NCI-H82 treated with DMSO at 0.1 percent for 48 hours (cell line): ENCODE measurements around the gene MYH7.
A peak's percentile ranks its signal among the peaks of the same experiment; 100 is the strongest.
"Not testable (repeated sequence)": the region's sequence is repeated elsewhere in the genome, so short reads cannot be mapped to it uniquely, and the experiment has no call there.

Source experiments
- DNase-seq: peaks from one replicate; lab custom pipeline; 2025; ENCODE audit not compliant: unreplicated experiment; lab: John Stamatoyannopoulos, UW

MYH7 gene

DNA sequence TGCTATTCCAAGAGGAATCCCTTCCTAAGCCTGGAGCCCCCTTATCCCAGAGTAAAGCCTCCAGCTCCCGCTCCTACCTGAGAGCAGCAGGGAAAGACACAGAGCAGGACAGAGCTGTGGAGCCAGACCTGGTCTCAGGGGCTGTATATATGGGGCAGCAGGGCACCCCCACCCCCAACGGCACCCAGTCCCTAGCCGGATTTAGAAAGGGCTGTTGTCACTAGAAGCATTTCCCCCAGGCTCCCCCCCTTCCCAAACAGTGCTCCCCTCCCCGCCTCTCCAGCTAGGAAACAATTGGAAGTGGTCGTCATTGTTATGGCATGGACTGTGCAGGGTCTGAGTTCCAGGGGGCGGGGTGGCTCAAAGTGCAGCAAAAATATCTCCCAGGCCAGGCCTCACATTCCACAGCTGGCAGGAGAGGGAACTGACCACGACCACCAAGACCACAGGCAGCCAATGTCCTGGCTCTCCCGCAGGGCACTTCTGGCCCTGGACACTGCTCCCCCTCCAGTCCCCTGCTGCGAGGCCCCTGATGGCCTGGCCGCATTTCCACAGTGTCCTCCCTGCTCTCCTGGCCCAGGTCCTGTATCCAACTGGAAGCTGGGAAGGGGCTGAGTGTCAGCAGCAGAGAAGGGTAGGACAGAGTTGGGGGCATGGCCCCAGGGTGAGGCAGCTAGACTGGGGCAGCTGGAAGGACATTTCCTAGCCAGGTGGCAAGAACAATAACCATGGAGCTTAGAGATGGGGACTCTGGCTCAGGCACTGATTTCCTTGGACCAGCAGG is at the start of gene MYH7:
MYH7 (minus strand) TSS at position 118 of the 784 bp plus-strand sequence. CDS start 1,928 bp downstream, outside the sequence.
- no peak for DNase-seq

DNA sequence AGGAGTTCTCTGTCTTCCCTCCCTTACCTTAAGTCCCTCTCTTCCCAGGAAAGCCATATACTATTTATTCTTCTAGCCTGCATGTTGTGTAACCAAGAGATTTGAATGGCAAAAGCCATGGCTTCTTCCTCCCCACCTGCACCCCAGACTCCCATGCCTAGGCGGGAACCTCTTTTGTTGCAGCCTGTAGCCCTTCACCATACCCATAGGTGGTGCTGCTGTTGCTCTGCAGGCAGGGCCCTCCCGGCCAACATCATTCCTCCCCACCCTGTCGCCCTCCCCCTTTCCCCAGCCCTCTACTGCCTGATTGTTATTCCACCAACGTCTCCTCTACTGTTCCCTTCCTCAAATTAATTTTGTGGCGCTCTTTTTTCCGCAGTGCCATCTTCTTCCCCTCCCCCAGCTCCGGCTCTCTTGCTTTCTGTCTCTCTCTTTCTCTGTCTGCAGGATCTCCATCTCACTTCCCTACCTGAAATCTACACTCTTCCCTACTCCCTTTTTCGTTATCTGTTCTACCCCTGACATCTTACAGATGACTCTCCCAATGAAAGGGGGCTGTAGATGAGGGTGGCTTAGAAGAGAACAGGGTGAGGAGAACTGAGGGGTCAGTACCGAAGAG is 47.9 kb upstream of the MYH7 start:
- DNase-seq = peak; percentile 21

- no peak for DNase-seq
Measured at GRCh38 chr14:23482823-23483148, 47.3 kb upstream of the MYH7 start.

GRCh38 chr14:23481979-23482822 is 46.7 kb upstream of the MYH7 start:
- DNase-seq = no peak

GRCh38 chr14:23481362-23481970 is 46.0 kb upstream of the MYH7 start:
- DNase-seq = no peak

- peak; percentile 8 for DNase-seq
Measured at GRCh38 chr14:23478109-23478759, 42.8 kb upstream of the MYH7 start.

DNA sequence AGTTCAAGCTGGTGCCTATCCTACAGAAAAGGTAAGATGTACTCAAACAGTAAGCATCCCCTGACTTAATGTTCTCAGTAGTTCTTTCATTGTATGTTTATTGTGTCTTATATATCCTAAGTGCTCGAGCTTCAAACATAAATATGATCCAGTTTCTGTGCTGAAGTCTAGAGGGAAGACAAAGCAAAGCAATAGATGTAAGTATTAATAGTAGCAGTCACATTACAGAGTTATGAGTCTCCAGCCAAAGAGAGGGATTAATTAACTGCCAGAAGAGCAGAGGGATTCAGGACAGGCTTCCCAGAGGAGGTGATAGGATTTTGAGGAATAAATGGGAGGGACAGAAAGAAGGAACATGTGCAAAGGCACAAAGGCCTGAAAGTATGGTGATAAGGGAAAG is 35.5 kb upstream of the MYH7 start:
- DNase-seq = no peak

- DNase-seq = no peak
Measured at GRCh38 chr14:23469906-23470403, 34.5 kb upstream of the MYH7 start.

GRCh38 chr14:23469127-23469905 is 33.9 kb upstream of the MYH7 start, which contains the start of gene NGDN:
TSS of gene NGDN (plus strand) at chr14:23469703. CDS start at chr14:23469716, 13 bp downstream.
- peak; percentile 89 for DNase-seq

DNA sequence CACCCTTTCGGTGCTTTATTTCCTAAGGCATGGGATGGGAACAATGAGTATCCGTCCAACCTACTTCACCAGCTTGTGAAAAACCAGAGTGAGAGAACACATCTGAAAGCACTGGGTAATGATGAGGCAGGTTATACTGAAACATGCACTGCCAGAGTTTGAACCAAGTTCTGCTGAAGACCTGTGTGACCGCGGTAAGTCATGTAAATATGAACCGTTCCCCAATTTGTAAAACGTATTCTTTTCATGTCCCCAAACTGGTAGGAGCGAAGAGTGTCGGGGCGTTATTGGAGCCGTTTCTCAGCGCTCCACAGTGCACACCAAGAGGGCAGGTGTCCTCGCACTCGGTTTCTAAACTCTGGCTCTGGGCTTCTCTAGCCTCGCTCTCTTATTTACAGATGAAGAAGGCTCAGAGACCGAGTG is 33.3 kb upstream of the MYH7 start:
- DNase-seq = no peak

- DNase-seq = no peak
Measured at GRCh38 chr14:23465261-23465660, 29.8 kb upstream of the MYH7 start.

DNA sequence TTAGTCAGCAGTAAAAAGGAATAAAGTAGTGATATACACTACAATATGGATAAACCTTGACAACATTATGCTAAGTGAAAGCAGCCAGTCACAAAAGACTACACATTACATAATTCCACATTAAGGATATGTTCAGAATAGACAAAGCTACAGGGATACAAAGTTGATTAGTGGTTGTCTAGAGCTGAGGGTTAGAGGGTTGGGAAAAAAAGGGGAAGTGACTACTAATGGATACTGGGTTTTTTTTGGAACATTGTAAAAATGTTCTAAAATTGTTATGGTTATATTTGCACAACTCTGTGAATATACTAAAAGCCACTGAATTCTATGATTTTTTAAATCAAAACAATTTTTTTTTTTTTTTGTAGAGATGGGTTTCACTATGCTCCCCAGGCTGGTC is 29.2 kb upstream of the MYH7 start:
- no peak for DNase-seq

DNA sequence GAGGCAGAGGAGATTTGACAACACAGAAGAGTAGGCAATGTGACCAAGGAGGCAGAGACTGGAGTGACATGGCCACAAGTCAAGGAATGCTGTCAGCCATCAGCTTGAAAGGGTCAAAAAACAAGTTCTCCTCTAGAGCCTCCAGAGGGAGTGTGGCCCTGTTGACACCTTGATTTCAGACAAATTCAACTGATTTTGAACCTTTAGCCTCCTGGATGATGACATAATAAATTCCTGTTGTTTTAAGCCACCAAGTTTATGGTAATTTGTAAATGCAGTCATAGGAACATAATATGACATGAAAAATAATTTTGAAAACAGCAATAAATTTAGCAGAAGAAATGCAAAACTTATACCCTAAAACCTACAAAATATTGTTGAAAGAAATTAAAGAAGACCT is 25.5 kb upstream of the MYH7 start:
- DNase-seq = no peak

DNA sequence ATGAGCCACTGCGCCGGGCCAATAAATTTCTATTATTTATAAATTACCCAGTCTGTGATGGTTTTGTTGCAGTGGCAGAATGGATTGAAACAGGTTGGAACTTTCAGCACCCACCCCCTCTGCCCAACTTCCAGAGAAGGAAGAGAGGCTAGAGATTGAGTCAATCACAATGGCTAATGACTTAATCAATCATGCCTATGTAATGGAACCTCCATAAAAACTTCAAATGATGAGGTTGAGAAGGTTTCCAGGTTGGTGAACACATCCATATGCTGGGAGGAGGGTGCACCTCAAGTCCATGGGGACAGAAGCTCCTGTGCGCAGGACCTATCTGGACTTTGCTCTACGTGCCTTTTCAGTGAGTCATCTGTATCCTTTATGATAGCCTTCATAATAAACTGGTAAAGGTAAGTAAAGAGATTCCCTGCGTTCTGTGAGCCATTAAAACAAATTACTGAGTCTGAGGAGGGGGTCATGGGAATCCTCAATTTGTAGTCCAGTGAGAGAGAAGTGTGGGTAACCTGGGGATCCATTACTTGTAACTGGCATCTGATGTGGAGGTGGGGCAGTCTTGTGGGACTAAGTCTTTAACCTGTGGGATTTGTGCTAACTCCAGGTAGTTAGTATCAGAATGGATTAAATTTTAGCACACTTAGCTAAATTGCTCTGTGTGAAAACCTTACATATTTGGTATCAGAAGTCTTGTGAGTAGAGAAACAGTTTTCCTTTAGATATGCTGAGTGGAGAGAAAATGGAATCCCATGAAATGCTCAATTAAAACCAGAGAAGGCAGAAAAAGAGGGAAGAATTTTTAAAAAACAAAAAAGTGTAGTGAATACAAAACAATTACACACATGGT is 22.4 kb upstream of the MYH7 start:
- no peak for DNase-seq

DNA sequence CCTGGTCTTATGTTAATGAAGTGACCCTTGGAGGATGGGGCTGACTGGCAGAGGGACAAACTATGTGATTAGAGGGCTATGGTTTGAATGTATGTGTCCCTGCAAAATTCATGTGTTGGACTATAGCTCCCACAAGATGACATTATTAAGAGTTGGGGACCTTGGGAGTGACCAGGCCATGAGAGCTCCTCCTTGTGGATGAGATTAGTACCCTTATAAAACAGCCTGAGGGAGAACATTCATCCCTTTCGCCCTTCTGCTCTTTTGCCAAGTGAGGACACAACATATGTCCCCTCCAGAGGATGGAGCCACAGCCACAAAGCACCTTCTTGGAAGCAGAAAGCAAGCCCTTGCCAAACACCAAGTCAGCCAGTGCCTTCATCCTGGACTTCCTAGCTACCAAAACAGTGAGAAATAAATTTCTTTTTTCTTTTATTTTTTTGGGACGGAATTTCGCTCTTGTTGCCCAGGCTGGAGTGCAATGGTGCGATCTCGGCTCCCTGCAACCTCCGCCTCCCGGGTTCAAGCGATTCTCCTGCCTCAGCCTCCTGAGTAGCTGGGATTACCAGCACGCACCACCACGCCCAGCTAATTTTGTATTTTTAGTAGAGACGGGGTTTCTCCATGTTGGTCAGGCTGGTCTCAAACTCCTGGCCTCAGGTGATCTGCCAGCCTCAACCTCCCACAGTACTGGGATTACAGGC is 21.6 kb upstream of the MYH7 start:
- DNase-seq = not testable (repeated sequence)

DNA sequence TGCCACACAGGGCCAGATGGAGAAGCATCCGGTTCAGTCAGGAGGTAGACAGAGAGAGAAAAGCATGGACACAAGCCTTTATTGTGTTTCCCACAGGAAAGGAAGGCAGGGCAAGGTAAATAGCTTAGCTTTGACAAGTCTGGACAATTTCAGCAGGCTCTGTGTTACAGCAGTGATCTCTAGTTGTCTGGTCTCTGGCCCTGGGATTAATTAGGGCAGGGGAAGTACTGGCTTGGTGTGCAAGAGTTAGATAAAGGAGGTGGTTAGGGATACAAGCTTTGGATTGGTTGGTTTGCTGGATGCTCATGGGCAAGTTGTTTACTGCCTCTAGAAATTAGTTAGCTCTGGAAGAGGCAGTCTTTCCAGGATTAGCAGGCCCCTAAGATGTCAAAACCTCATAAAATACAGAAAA is 19.0 kb upstream of the MYH7 start:
- peak; percentile 38 for DNase-seq

GRCh38 chr14:23452237-23452636 is 16.8 kb upstream of the MYH7 start:
- DNase-seq = no peak

DNA sequence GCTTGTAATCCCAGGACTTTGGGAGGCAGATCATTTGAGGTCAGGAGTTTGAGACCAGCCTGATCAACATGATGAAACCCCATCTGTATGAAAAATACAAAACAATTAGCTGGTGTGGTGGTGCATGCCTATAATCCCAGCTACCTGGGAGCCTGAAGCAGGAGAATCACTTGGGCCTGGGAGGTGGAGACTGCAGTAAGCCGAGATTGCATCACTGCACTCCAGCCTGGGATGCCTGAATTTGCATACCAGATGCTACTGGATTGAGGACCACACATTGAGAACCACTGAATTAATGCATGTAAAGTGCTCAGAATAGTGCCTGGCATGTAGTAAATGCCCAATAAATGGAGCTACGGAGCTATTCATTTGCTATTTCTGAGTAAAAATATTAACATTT is 14.9 kb upstream of the MYH7 start:
- DNase-seq = no peak
